PC-3 (cell line): ENCODE measurements around the gene KRT81. TPM values are rescaled to one million over a fixed set of nuclear protein-coding genes. Genes with fewer than 3 reads are reported as not detected.
"Not testable (repeated sequence)": the region's sequence is repeated elsewhere in the genome, so short reads cannot be mapped to it uniquely, and the experiment has no call there.

Source experiments
- ATAC-seq: fragments of 200-7000 bp; cut with Tn5 transposase; 2 replicates; pipeline ENCODE4 v1.9.1; 2020; ENCODE audit warnings: mild to moderate bottlenecking, moderate library complexity
- BruUV-seq: library from RNA; stranded (reverse); fragments of 400-500 nt; replicated peaks from 2 replicates; lab custom pipeline; 2021; lab: Mats Ljungman, UMichigan
- CTCF ChIA-PET: fragments of 300-600 bp; sonication (Branson Sonifier 250); formaldehyde crosslinking; loops from one replicate; lab custom pipeline; 2022; ENCODE audit warnings: antibody characterized with exemption; lab: Charles Lee
- POLR2A ChIA-PET: fragments of 300-600 bp; sonication (Branson Sonifier 250); formaldehyde crosslinking; loops from one replicate; lab custom pipeline; 2022; ENCODE audit warnings: antibody characterized with exemption; ENCODE audit not compliant: unreplicated experiment; lab: Charles Lee
- DNase-seq: peaks from one replicate; pipeline ENCODE4 v3.0.0-alpha.2; 2015
- H2AFZ ChIP-seq: fragments of 300-600 bp; sonication (generic); 2 replicates; pipeline ENCODE4 v1.6.0; 2016; ENCODE audit warnings: antibody characterized with exemption, low read length
- H3F3A ChIP-seq: fragments of 300-600 bp; sonication (generic); one replicate; pipeline ENCODE4 v1.6.0; 2017; ENCODE audit warnings: antibody characterized with exemption, low read length, control low read depth, mild to moderate bottlenecking; ENCODE audit not compliant: unreplicated experiment
- H3K27ac ChIP-seq: fragments of 300-600 bp; sonication (generic); 2 replicates; pipeline ENCODE4 v1.5.1; 2016; ENCODE audit warnings: mild to moderate bottlenecking, low read length
- H3K27me3 ChIP-seq: fragments of 300-600 bp; sonication (generic); 2 replicates; pipeline ENCODE4 v1.6.1; 2016; ENCODE audit warnings: low read length, mixed read lengths
- H3K36me3 ChIP-seq: fragments of 300-600 bp; sonication (generic); 2 replicates; pipeline ENCODE4 v1.6.1; 2016; ENCODE audit warnings: low read depth, mixed run types, low read length, mixed read lengths
- H3K4me1 ChIP-seq: fragments of 300-600 bp; sonication (generic); 2 replicates; pipeline ENCODE4 v1.5.1; 2016; ENCODE audit warnings: low read length; ENCODE audit not compliant: insufficient read depth
- H3K4me2 ChIP-seq: fragments of 300-600 bp; sonication (generic); 2 replicates; pipeline ENCODE4 v1.6.0; 2016; ENCODE audit warnings: low read length
- H3K4me3 ChIP-seq: fragments of 300-600 bp; sonication (generic); 2 replicates; pipeline ENCODE4 v1.5.1; 2016; ENCODE audit warnings: mild to moderate bottlenecking, low read length, mixed read lengths
- H3K79me2 ChIP-seq: fragments of 300-600 bp; sonication (generic); 2 replicates; pipeline ENCODE4 v1.6.1; 2017; ENCODE audit warnings: low read length, mixed read lengths
- H3K9ac ChIP-seq: fragments of 300-600 bp; sonication (generic); 2 replicates; pipeline ENCODE4 v1.6.0; 2016; ENCODE audit warnings: mild to moderate bottlenecking, low read length
- H3K9me2 ChIP-seq: fragments of 300-600 bp; sonication (generic); replicated peaks from 2 replicates; pipeline ENCODE4 v1.6.1; 2016; ENCODE audit warnings: mixed run types, low read length, mixed read lengths
- H3K9me3 ChIP-seq: fragments of 300-600 bp; sonication (generic); 2 replicates; pipeline ENCODE4 v1.6.1; 2016; ENCODE audit warnings: low read length, mixed read lengths
- H4K20me1 ChIP-seq: fragments of 300-600 bp; sonication (generic); 2 replicates; pipeline ENCODE4 v1.6.1; 2016; ENCODE audit warnings: low read length, mixed read lengths
- EZH2 ChIP-seq: fragments of 300-600 bp; sonication (generic); IDR thresholded peaks from one replicate; pipeline ENCODE4 v1.6.1; 2017; ENCODE audit warnings: antibody characterized with exemption, mild to moderate bottlenecking, low read length; ENCODE audit not compliant: unreplicated experiment
- EZH2phosphoT487 ChIP-seq: fragments of 300-600 bp; sonication (generic); IDR thresholded peaks from 2 replicates; pipeline ENCODE4 v1.6.1; 2018; ENCODE audit warnings: mild to moderate bottlenecking, antibody characterized with exemption, low read length, borderline replicate concordance
- intact Hi-C: fragments of 100-400 bp; cut with micrococcal nuclease; formaldehyde crosslinking; loops from 2 replicates; pipeline ENCODE4 v1.9.0; 2023
- total RNA-seq: library from RNA; depleted of rRNA; stranded (reverse); fragments of >200 nt; gene quantifications from 2 replicates; pipeline ENCODE4 v1.2.3, GENCODE V29; 2014
- TF ChIP-seq, protein P1 (sequence below): fragments of 300-600 bp; sonication (generic); conservative IDR thresholded peaks from 2 replicates; pipeline ENCODE4 v1.5.1; 2017; ENCODE audit warnings: antibody characterized with exemption, low read depth, mild to moderate bottlenecking, low read length

KRT81 gene
- total RNA-seq, 1 experiment from 2014 or later, result 1,688 TPM

GRCh38 chr12:52305921-52306705 is 14.8 kb upstream of the KRT81 start:
- ATAC-seq, result no peak

GRCh38 chr12:52304941-52305411 is 13.6 kb upstream of the KRT81 start:
- H3K9me3 ChIP-seq, H3K9ac ChIP-seq, H3K4me2 ChIP-seq, H4K20me1 ChIP-seq, H2AFZ ChIP-seq, H3K9me2 ChIP-seq, H3K79me2 ChIP-seq, CTCF ChIA-PET, BruUV-seq, H3K36me3 ChIP-seq, H3K27me3 ChIP-seq, POLR2A ChIA-PET, H3K4me3 ChIP-seq, H3F3A ChIP-seq, H3K27ac ChIP-seq, intact Hi-C loops: not testable (repeated sequence)
- ATAC-seq (peak; percentile 78), DNase-seq (peak; percentile 70)
- peaks cover 11% of the 10 kb centered on the region for H3K4me1 ChIP-seq

More at GRCh38 chr12:52305921-52306705, 14.8 kb upstream of the KRT81 start:
- ChIA-PET POLR2A (no interaction called here), CTCF (interaction anchor here (0.6 kb wide), 1 partner anchor 50 kb away, joined by 3 read pairs; no protein-coding TSS in a partner anchor)
- BruUV-seq, result no TSS peak
- no peaks in the 10 kb centered on the region for H3K36me3 ChIP-seq
- no peaks in the 10 kb centered on the region for H3K9me3 ChIP-seq
- no peak overlapping the region for H3K9ac ChIP-seq
- H2AFZ ChIP-seq, result no peak overlapping the region
- H3K4me3 ChIP-seq, result no peak overlapping the region
- H3K27ac ChIP-seq, result no peak overlapping the region
- H3K4me2 ChIP-seq, result no peak overlapping the region
- H3F3A ChIP-seq, result no peaks in the 10 kb centered on the region
- H3K79me2 ChIP-seq, result no peaks in the 10 kb centered on the region
- TF ChIP-seq EZH2, result no peak
- TF ChIP-seq, protein P1, sequence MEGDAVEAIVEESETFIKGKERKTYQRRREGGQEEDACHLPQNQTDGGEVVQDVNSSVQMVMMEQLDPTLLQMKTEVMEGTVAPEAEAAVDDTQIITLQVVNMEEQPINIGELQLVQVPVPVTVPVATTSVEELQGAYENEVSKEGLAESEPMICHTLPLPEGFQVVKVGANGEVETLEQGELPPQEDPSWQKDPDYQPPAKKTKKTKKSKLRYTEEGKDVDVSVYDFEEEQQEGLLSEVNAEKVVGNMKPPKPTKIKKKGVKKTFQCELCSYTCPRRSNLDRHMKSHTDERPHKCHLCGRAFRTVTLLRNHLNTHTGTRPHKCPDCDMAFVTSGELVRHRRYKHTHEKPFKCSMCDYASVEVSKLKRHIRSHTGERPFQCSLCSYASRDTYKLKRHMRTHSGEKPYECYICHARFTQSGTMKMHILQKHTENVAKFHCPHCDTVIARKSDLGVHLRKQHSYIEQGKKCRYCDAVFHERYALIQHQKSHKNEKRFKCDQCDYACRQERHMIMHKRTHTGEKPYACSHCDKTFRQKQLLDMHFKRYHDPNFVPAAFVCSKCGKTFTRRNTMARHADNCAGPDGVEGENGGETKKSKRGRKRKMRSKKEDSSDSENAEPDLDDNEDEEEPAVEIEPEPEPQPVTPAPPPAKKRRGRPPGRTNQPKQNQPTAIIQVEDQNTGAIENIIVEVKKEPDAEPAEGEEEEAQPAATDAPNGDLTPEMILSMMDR, result peak; percentile 56; the same call in 1 of the 2 replicates
- no peak for TF ChIP-seq EZH2phosphoT487
- no peak for DNase-seq
- intact Hi-C loops, result no loop called here
- H4K20me1 ChIP-seq, result no peaks in the 10 kb centered on the region
- H3K4me1 ChIP-seq, result peaks cover 11% of the 10 kb centered on the region
- no peaks in the 10 kb centered on the region for H3K9me2 ChIP-seq
- H3K27me3 ChIP-seq, result no peaks in the 10 kb centered on the region

GRCh38 chr12:52302242-52302914 is 11.0 kb upstream of the KRT81 start:
- H3K36me3 ChIP-seq, H3K9ac ChIP-seq, H3K27ac ChIP-seq, BruUV-seq, H4K20me1 ChIP-seq, CTCF ChIA-PET, H3F3A ChIP-seq, H3K4me3 ChIP-seq, H3K9me2 ChIP-seq, H2AFZ ChIP-seq, H3K27me3 ChIP-seq, DNase-seq, H3K79me2 ChIP-seq, H3K9me3 ChIP-seq, H3K4me1 ChIP-seq, intact Hi-C loops, H3K4me2 ChIP-seq, POLR2A ChIA-PET: not testable (repeated sequence)
- ATAC-seq, result peak; percentile 32; the same call in 1 of the 2 replicates

DNA sequence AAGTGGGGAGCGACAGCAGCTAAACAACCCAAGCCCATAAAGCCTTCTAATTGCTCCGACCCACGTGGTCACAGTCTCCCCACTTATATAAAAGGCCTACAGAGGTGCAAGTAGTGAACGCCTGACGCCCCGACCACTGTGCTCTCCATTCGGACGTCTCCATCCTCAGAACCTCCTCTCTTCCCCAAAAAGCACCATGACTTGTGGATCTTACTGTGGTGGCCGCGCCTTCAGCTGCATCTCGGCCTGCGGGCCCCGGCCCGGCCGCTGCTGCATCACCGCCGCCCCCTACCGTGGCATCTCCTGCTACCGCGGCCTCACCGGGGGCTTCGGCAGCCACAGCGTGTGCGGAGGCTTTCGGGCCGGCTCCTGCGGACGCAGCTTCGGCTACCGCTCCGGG is 10.4 kb upstream of the KRT81 start:
- H3F3A ChIP-seq, H3K9me3 ChIP-seq, BruUV-seq, H3K4me1 ChIP-seq, H3K9me2 ChIP-seq, H3K36me3 ChIP-seq, POLR2A ChIA-PET, H3K9ac ChIP-seq, H3K4me3 ChIP-seq, CTCF ChIA-PET, DNase-seq, H3K79me2 ChIP-seq, H2AFZ ChIP-seq, H3K27ac ChIP-seq, ATAC-seq, intact Hi-C loops, H4K20me1 ChIP-seq, H3K27me3 ChIP-seq, H3K4me2 ChIP-seq: not testable (repeated sequence)
